Non-pigmented ciliary epithelial cell (primary cell): Measurements from ENCODE around the gene KIF26B.

ENCODE experiments used
- DNase-seq: peaks from one replicate; pipeline ENCODE4 v3.0.0-alpha.2; 2010; ENCODE audit warnings: low read depth

The KIF26B gene

GRCh38 chr1:245428681-245429080 is 273.9 kb downstream of the KIF26B start:
- no peak for DNase-seq

- no peak for DNase-seq
Observed at GRCh38 chr1:245431706-245432105, 276.9 kb downstream of the KIF26B start.

GRCh38 chr1:245432228-245432875 is 277.6 kb downstream of the KIF26B start:
- no peak for DNase-seq

GRCh38 chr1:245433561-245433960 is 278.8 kb downstream of the KIF26B start:
- DNase-seq = no peak

GRCh38 chr1:245434280-245434679 is 279.5 kb downstream of the KIF26B start:
- DNase-seq = no peak

GRCh38 chr1:245436407-245436806 is 281.6 kb downstream of the KIF26B start:
- DNase-seq = no peak

- no peak for DNase-seq
Observed at GRCh38 chr1:245437369-245438062, 282.7 kb downstream of the KIF26B start.

- DNase-seq = no peak
Observed at GRCh38 chr1:245440922-245441321, 286.1 kb downstream of the KIF26B start.

GRCh38 chr1:245441689-245442088 is 286.9 kb downstream of the KIF26B start:
- DNase-seq = no peak

GRCh38 chr1:245444147-245444828 is 289.5 kb downstream of the KIF26B start:
- DNase-seq = no peak

GRCh38 chr1:245444945-245445344 is 290.2 kb downstream of the KIF26B start:
- no peak for DNase-seq

- no peak for DNase-seq
Observed at GRCh38 chr1:245448531-245448930, 293.7 kb downstream of the KIF26B start.

GRCh38 chr1:245448975-245449431 is 294.2 kb downstream of the KIF26B start:
- DNase-seq = no peak

- no peak for DNase-seq
Observed at GRCh38 chr1:245453541-245453940, 298.8 kb downstream of the KIF26B start.

GRCh38 chr1:245454051-245454450 is 299.3 kb downstream of the KIF26B start:
- no peak for DNase-seq

- no peak for DNase-seq
Observed at GRCh38 chr1:245457562-245457961, 302.8 kb downstream of the KIF26B start.

- no peak for DNase-seq
Observed at GRCh38 chr1:245458234-245458633, 303.4 kb downstream of the KIF26B start.

- DNase-seq = no peak
Observed at GRCh38 chr1:245458761-245459174, 304.0 kb downstream of the KIF26B start.

- DNase-seq = no peak
Observed at GRCh38 chr1:245459621-245460020, 304.8 kb downstream of the KIF26B start.

GRCh38 chr1:245461681-245462080 is 306.9 kb downstream of the KIF26B start:
- DNase-seq = no peak

- DNase-seq = no peak
Observed at GRCh38 chr1:245462161-245462560, 307.4 kb downstream of the KIF26B start.

GRCh38 chr1:245463392-245464165 is 308.8 kb downstream of the KIF26B start:
- DNase-seq = no peak
